Measurements from ENCODE around the gene WEE2. TPM values are rescaled to one million over a fixed set of nuclear protein-coding genes. Genes with fewer than 3 reads are reported as not detected.

The WEE2 gene
- total and polyA plus RNA-seq, 9 of the 15 experiments (the other 6 are each of a cell fraction or from before 2014, with no cell fraction given) = not detected

- Histone ChIP-seq H2AFZ (ENCODE audit: low read depth, low read length) (no peak overlapping the region), H3K27ac (ENCODE audit: extremely low read depth, low read depth, low read length) (0 out of 3 replicates have a peak overlapping the region, but pooled peaks have one; percentile 8), H3K9ac (ENCODE audit: insufficient read depth in 1 of 2, low read depth in 2 of 2, low read length in 2 of 2) (no peak overlapping the region), H3K27me3 (ENCODE audit: control insufficient read depth in 2 of 2, insufficient read depth in 2 of 2, low read length in 2 of 2) (peaks cover 7 to 13% of the 10 kb centered on the region in 2 experiments; a peak in 4 of 5 replicates), H3K9me3 (replicated peaks; ENCODE audit: control insufficient read depth, insufficient read depth, low read depth, low read length) (no peaks in the 10 kb centered on the region), H3K79me2 (ENCODE audit: control insufficient read depth, insufficient read depth, low read length) (no peaks in the 10 kb centered on the region), H3K4me1 (replicated peaks in 1 of 2; ENCODE audit: control insufficient read depth in 2 of 2, insufficient read depth in 2 of 2, low read length in 2 of 2) (peaks cover 4 to 15% of the 10 kb centered on the region in 2 experiments; a peak in 4 of 5 replicates), H3K36me3 (ENCODE audit: control insufficient read depth, insufficient read depth, low read length) (peaks cover 5% of the 10 kb centered on the region; the same call in 2 of the 3 replicates), H4K20me1 (replicated peaks; ENCODE audit: control insufficient read depth, insufficient read depth, low read length) (no peaks in the 10 kb centered on the region), H3K9me1 (ENCODE audit: control insufficient read depth, insufficient read depth, low read length) (no peaks in the 10 kb centered on the region), H3K4me3 (no peak overlapping the region), H3K4me2 (ENCODE audit: insufficient read depth, low read length) (no peak overlapping the region)
- in situ Hi-C loops (cut with MboI) (no loop called here), intact Hi-C loops (cut with micrococcal nuclease) (no loop called here)
- no TSS peak for BruUV-seq (replicated peaks)
- ATAC-seq = peak; percentile 23
- POLR2A ChIA-PET = interaction anchor here (0.6 kb wide), 1 partner anchor 202 kb away, joined by 3 read pairs; no protein-coding TSS in a partner anchor
- no peak for DNase-seq (ENCODE audit: extremely low read depth in 1 of 4, low spot score in 3 of 4)
- WGBS (ENCODE audit: insufficient coverage, low coverage, missing lambda C conversion rate) = 30% methylated on average over 6 of the region's 6 CpGs
- CTCF ChIA-PET (ENCODE audit: low intra/inter-chr PET ratio) = no interaction called here
- FAIRE-seq = peak; percentile 48
- TF ChIP-seq KLF13 (tag; IDR thresholded peaks at IDR 0.05; ENCODE audit: borderline replicate concordance, low read depth) = no peak
- TF ChIP-seq POLR2H (tag; IDR thresholded peaks at IDR 0.05; ENCODE audit: low read depth) = no peak
- TF ChIP-seq MAFF (IDR thresholded peaks at IDR 0.05; ENCODE audit: low read length) = peak; percentile 21; the same call in 1 of the 2 replicates
- no peak for TF ChIP-seq GATAD2A (IDR thresholded peaks at IDR 0.05)
- TF ChIP-seq RBM25 (IDR thresholded peaks at IDR 0.05; ENCODE audit: low read depth, low read length, severe bottlenecking) = no peak
- no peak for TF ChIP-seq ZNF165 (CRISPR knock-in tag; IDR thresholded peaks at IDR 0.05; ENCODE audit: borderline replicate concordance)
- TF ChIP-seq MTA1 (IDR thresholded peaks at IDR 0.05; ENCODE audit: borderline replicate concordance) = no peak
- TF ChIP-seq ELF2 (CRISPR knock-in tag; IDR thresholded peaks at IDR 0.05) = no peak
- TF ChIP-seq HES1 (IDR thresholded peaks at IDR 0.05; ENCODE audit: low read depth) = no peak
- no peak for TF ChIP-seq CEBPB (tag; IDR thresholded peaks at IDR 0.05)
- TF ChIP-seq MAFG (tag; conservative IDR thresholded peaks at IDR 0.05) = peak; percentile 56
- no peak for TF ChIP-seq EZH2 (IDR thresholded peaks at IDR 0.05; ENCODE audit: borderline replicate concordance, low read depth, low read length)
- no peak for TF ChIP-seq CBX8 (IDR thresholded peaks at IDR 0.05; ENCODE audit: borderline replicate concordance, extremely low read depth, low read depth, low read length, poor library complexity, severe bottlenecking)
- TF ChIP-seq RNF2 (IDR thresholded peaks at IDR 0.05) = no peak
- TF ChIP-seq SETDB1 (IDR thresholded peaks at IDR 0.05; ENCODE audit: low read length) = peak; percentile 64
- no peak for TF ChIP-seq HNRNPK (IDR thresholded peaks at IDR 0.05; ENCODE audit: low read depth, low read length, poor library complexity, severe bottlenecking)
- no peak for TF ChIP-seq SP2 (IDR thresholded peaks at IDR 0.05; ENCODE audit: extremely low read depth, low read depth, low read length, poor library complexity, severe bottlenecking)
- peak; percentile 24; the same call in 1 of the 2 replicates for TF ChIP-seq NFIC (IDR thresholded peaks at IDR 0.05)
- no peak for TF ChIP-seq IRF2 (CRISPR knock-in tag; IDR thresholded peaks at IDR 0.05)
- TF ChIP-seq MAFK (IDR thresholded peaks at IDR 0.05; ENCODE audit: low read length) = peak; percentile 28; the same call in 1 of the 2 replicates
- TF ChIP-seq ESRRB (CRISPR knock-in tag; IDR thresholded peaks at IDR 0.05; ENCODE audit: borderline replicate concordance) = no peak
Observed at GRCh38 chr7:141663081-141663849, 44.9 kb upstream of the WEE2 start.

Data from K562 (cell line).